ENCODE results near the gene WDR7.

GRCh38 chr18:57003342-57003741 lies 352.2 kb downstream of the WDR7 start:
- TF ChIP-seq, protein P1, sequence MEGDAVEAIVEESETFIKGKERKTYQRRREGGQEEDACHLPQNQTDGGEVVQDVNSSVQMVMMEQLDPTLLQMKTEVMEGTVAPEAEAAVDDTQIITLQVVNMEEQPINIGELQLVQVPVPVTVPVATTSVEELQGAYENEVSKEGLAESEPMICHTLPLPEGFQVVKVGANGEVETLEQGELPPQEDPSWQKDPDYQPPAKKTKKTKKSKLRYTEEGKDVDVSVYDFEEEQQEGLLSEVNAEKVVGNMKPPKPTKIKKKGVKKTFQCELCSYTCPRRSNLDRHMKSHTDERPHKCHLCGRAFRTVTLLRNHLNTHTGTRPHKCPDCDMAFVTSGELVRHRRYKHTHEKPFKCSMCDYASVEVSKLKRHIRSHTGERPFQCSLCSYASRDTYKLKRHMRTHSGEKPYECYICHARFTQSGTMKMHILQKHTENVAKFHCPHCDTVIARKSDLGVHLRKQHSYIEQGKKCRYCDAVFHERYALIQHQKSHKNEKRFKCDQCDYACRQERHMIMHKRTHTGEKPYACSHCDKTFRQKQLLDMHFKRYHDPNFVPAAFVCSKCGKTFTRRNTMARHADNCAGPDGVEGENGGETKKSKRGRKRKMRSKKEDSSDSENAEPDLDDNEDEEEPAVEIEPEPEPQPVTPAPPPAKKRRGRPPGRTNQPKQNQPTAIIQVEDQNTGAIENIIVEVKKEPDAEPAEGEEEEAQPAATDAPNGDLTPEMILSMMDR (IDR thresholded peaks at IDR 0.05), result no peak
- TF ChIP-seq POLR2A (IDR thresholded peaks at IDR 0.05), result no peak
